CD4-positive, alpha-beta T cell (primary cell): ENCODE measurements around the gene CTAG1B. TPM values are rescaled to one million over a fixed set of nuclear protein-coding genes. Genes with fewer than 3 reads are reported as not detected.

ENCODE experiments used
- ATAC-seq: fragments of 200-7000 bp; cut with Tn5 transposase; one replicate; pipeline ENCODE4 v1.10.0; 2022; ENCODE audit warnings: mild to moderate bottlenecking; ENCODE audit not compliant: poor library complexity
- CTCF ChIA-PET: fragments of 350-600 bp; sonication (Branson Sonifier 250); formaldehyde crosslinking; loops from one replicate; lab custom pipeline; 2021; ENCODE audit warnings: antibody characterized with exemption, inconsistent platforms; lab: Charles Lee
- POLR2A ChIA-PET: fragments of 350-600 bp; sonication (Branson Sonifier 250); formaldehyde crosslinking; loops from one replicate; lab custom pipeline; 2021; ENCODE audit warnings: antibody characterized with exemption, inconsistent platforms; lab: Charles Lee
- DNase-seq, 14 experiments: peaks; one replicate each; pipeline ENCODE4 v3.0.0-alpha.2; 2013 to 2020; ENCODE audit warnings: mixed read lengths in 2 of 14
- H3K27ac ChIP-seq, 2 donors: one replicate each; pipeline versions ENCODE4 v1.5.1 to v1.7.0; 2013; ENCODE audit warnings: low read length in 2 of 2, low read depth in 1 of 2, mild to moderate bottlenecking in 1 of 2
- H3K27me3 ChIP-seq, 2 experiments: 1 replicate in 1 of 2; 2 replicates in 1 of 2; pipeline versions ENCODE4 v1.6.1 to v1.7.0; 2013; ENCODE audit warnings: low read length in 2 of 2, control low read depth in 1 of 2, mild to moderate bottlenecking in 1 of 2, moderate library complexity in 1 of 2; ENCODE audit not compliant: insufficient read depth in 2 of 2, control insufficient read depth in 1 of 2
- H3K36me3 ChIP-seq: one replicate; pipeline ENCODE4 v1.6.1; 2013; ENCODE audit warnings: low read length, control low read depth; ENCODE audit not compliant: insufficient read depth
- H3K4me1 ChIP-seq: one replicate; pipeline ENCODE4 v1.6.1; 2013; ENCODE audit warnings: low read length, control low read depth; ENCODE audit not compliant: insufficient read depth
- H3K4me3 ChIP-seq: one replicate; pipeline ENCODE4 v1.5.1; 2013; ENCODE audit warnings: mild to moderate bottlenecking, low read length, moderate library complexity
- H3K9me3 ChIP-seq, 2 experiments: 1 replicate in 1 of 2; 2 replicates in 1 of 2; pipeline versions ENCODE4 v1.6.1 to v1.7.0; 2013; ENCODE audit warnings: low read length in 2 of 2, mild to moderate bottlenecking in 2 of 2, control low read depth in 1 of 2, moderate library complexity in 1 of 2; ENCODE audit not compliant: control insufficient read depth in 1 of 2, insufficient read depth in 1 of 2
- H3K27ac Mint-ChIP-seq: one replicate; pipeline ENCODE4 v1.8.0; 2020; ENCODE audit warnings: mixed read lengths
- H3K27me3 Mint-ChIP-seq: one replicate; pipeline ENCODE4 v1.8.0; 2021; ENCODE audit warnings: mixed read lengths
- H3K36me3 Mint-ChIP-seq: one replicate; pipeline ENCODE4 v1.8.0; 2021; ENCODE audit warnings: low read depth, mixed read lengths
- H3K4me1 Mint-ChIP-seq: one replicate; pipeline ENCODE4 v1.8.0; 2021; ENCODE audit warnings: low read depth, mixed read lengths
- H3K4me3 Mint-ChIP-seq: one replicate; pipeline ENCODE4 v1.8.0; 2020; ENCODE audit warnings: mild to moderate bottlenecking, mixed read lengths
- H3K9me3 Mint-ChIP-seq: one replicate; pipeline ENCODE4 v1.8.0; 2020; ENCODE audit warnings: mixed read lengths
- intact Hi-C, 2 experiments: fragments of 100-400 bp; cut with DNase I in 1 of 2; cut with micrococcal nuclease in 1 of 2; formaldehyde crosslinking; loops; one replicate each; pipeline versions ENCODE4 v1.15.1 to v1.9.0; 2023 to 2025; cut with DNase I, micrococcal nuclease
- total RNA-seq, 174 experiments: library from RNA in 2 of 174; stranded (reverse) in 2 of 174; gene quantifications; one replicate each; pipeline ENCODE4 v1.2.3 and lab custom pipeline; 2021 to 2026
- TF ChIP-seq, protein P1 (sequence below): fragments of 200-600 bp; IDR thresholded peaks from one replicate; pipeline ENCODE4 v1.8.0; 2022; ENCODE audit warnings: antibody characterized with exemption, mild to moderate bottlenecking

The CTAG1B gene
- total RNA-seq, 2 experiments from 2014 or later, result not detected

DNA sequence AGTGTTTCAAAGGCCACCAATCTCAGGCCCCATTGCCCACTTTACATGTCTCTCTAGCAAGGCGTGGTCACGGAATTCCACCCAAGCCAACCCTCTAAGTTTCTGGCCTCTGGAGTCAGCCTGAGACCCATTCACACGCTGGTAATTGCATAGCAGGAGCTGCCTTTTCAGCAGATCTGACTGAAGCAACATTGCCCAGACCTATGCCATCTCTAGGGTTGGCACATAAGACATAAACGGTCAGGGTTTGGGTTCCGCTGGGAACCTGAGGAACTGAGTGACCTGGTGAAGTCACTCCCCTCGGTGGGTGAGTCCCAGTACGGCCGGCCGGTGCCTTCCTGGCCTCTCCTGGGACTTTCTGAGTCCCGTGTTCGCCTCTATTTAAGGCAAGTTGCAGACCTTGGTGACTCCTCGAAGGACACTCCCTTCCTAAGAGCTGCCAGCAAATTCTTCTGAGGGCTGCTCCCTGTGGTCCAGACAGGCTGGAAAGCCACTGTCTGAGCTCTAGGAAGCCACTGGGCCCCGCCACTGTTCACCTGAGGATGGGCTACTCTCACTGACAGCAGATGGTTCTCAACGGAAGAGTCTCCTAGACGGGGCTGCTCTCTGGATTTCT, 18.2 kb downstream of the CTAG1B start:
- no peak for DNase-seq
- H3K4me3 ChIP-seq, result no peak overlapping the region
- Mint-ChIP-seq H3K27ac (no peak overlapping the region), H3K4me3 (no peak overlapping the region), H3K27me3 (no peaks in the 10 kb centered on the region), H3K36me3 (no peaks in the 10 kb centered on the region), H3K4me1 (no peaks in the 10 kb centered on the region), H3K9me3 (no peaks in the 10 kb centered on the region)
- TF ChIP-seq, protein P1, sequence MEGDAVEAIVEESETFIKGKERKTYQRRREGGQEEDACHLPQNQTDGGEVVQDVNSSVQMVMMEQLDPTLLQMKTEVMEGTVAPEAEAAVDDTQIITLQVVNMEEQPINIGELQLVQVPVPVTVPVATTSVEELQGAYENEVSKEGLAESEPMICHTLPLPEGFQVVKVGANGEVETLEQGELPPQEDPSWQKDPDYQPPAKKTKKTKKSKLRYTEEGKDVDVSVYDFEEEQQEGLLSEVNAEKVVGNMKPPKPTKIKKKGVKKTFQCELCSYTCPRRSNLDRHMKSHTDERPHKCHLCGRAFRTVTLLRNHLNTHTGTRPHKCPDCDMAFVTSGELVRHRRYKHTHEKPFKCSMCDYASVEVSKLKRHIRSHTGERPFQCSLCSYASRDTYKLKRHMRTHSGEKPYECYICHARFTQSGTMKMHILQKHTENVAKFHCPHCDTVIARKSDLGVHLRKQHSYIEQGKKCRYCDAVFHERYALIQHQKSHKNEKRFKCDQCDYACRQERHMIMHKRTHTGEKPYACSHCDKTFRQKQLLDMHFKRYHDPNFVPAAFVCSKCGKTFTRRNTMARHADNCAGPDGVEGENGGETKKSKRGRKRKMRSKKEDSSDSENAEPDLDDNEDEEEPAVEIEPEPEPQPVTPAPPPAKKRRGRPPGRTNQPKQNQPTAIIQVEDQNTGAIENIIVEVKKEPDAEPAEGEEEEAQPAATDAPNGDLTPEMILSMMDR, result no peak
- ChIA-PET POLR2A (no interaction called here), CTCF (no interaction called here)
- ATAC-seq, result no peak
- no peaks in the 10 kb centered on the region for H3K4me1 ChIP-seq
- intact Hi-C loops, result no loop called here
- no peaks in the 10 kb centered on the region for H3K9me3 ChIP-seq
- H3K27me3 ChIP-seq, result no peaks in the 10 kb centered on the region
- H3K36me3 ChIP-seq, result no peaks in the 10 kb centered on the region
- H3K27ac ChIP-seq, result no peak overlapping the region

DNA sequence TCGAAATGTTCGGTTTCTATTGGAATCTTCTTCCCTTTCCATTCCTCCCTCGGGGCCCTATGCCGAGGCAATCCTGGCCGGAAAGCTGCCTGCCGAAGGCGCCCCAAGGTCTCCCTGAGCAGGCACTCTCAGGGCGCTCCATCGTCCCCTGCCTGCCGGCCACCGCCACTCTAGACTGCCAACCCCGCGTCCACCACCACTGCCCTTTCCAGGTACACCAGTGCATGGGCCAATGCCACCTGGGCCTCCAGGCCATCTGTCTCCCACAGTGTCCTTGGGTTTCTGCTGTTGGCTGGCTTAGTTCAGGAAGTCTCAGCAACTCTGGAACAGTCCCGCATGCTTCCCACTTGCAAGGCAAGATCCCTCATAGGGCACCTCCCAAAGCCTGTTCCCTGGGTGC, 19.6 kb downstream of the CTAG1B start:
- no peaks in the 10 kb centered on the region for H3K36me3 Mint-ChIP-seq
- CTCF ChIA-PET, result no interaction called here
- no peaks in the 10 kb centered on the region for H3K27me3 Mint-ChIP-seq
- Histone ChIP-seq H3K9me3 (no peaks in the 10 kb centered on the region), H3K36me3 (no peaks in the 10 kb centered on the region), H3K27ac (no peak overlapping the region), H3K4me3 (no peak overlapping the region), H3K27me3 (no peaks in the 10 kb centered on the region), H3K4me1 (no peaks in the 10 kb centered on the region)
- no peak overlapping the region for H3K27ac Mint-ChIP-seq
- POLR2A ChIA-PET, result no interaction called here
- H3K4me3 Mint-ChIP-seq, result no peak overlapping the region
- H3K4me1 Mint-ChIP-seq, result no peaks in the 10 kb centered on the region
- TF ChIP-seq, protein P1, result no peak
- intact Hi-C loops, result no loop called here
- ATAC-seq (no peak), DNase-seq (no peak)
- H3K9me3 Mint-ChIP-seq, result no peaks in the 10 kb centered on the region

DNA sequence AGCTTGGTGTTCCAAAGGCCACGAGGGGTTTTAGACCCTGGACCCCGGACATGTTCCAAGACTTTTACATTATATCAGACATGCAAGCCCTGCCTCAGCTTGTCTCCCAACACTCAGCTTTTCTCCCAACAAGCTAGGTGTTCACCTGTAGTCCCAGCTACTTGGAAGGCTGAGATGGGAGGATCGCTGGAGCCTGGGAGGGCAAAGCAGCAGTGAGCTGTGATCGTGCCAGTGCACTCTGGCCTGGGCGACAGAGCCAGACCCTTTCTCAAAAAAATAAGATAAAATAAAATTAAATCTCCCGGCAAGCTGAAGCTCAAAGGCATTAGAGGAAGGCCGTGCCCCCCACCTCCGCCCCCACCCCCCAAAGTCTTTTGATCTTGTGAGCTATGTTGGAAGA, 20.4 kb downstream of the CTAG1B start:
- Histone ChIP-seq H3K9me3 (no peaks in the 10 kb centered on the region), H3K27ac (no peak overlapping the region), H3K4me3 (no peak overlapping the region), H3K27me3 (peaks cover 0 to 2% of the 10 kb centered on the region in 2 experiments), H3K4me1 (no peaks in the 10 kb centered on the region), H3K36me3 (no peaks in the 10 kb centered on the region)
- ChIA-PET CTCF (no interaction called here), POLR2A (no interaction called here)
- Mint-ChIP-seq H3K4me3 (no peak overlapping the region), H3K27me3 (no peaks in the 10 kb centered on the region), H3K27ac (no peak overlapping the region), H3K9me3 (no peaks in the 10 kb centered on the region), H3K4me1 (no peaks in the 10 kb centered on the region), H3K36me3 (no peaks in the 10 kb centered on the region)
- TF ChIP-seq, protein P1, result no peak
- intact Hi-C loops, result no loop called here
- ATAC-seq, result no peak
- DNase-seq, result no peak
